K562 (cell line): Measurements from ENCODE around the gene SPTBN4. TPM values are rescaled to one million over a fixed set of nuclear protein-coding genes. Genes with fewer than 3 reads are reported as not detected.

ENCODE experiments used
- ATAC-seq: fragments of 200-7000 bp; cut with Tn5 transposase; 3 replicates; pipeline ENCODE4 v1.9.1; 2020; ENCODE audit warnings: moderate library complexity
- BruUV-seq: library from RNA; stranded (reverse); fragments of 400-500 nt; replicated peaks from 2 replicates; lab custom pipeline; 2021; lab: Mats Ljungman, UMichigan
- CTCF ChIA-PET: fragments of 300-600 bp; formaldehyde crosslinking; extraction: SDS; loops from one replicate; lab custom pipeline; 2021; ENCODE audit warnings: low intra/inter-chr PET ratio; lab: Yijun Ruan, JAX
- POLR2A ChIA-PET: fragments of 300-600, 350-650 bp; sonication (Branson Sonifier 250); formaldehyde crosslinking; extraction: SDS; loops from one replicate; lab custom pipeline; 2021; ENCODE audit warnings: antibody characterized with exemption, inconsistent platforms; lab: Yijun Ruan, JAX
- DNase-seq, 4 experiments: peaks; one replicate each; pipeline versions ENCODE4 v3.0.0 to v3.0.0-alpha.2; 2011 to 2018; ENCODE audit warnings: low spot score in 3 of 4, mixed read lengths in 3 of 4; ENCODE audit errors: extremely low read depth in 1 of 4
- FAIRE-seq: peaks from 2 replicates; lab custom pipeline; 2011; peaks lifted over from hg19 to GRCh38; lab: Jason Lieb, UNC
- H2AFZ ChIP-seq: 2 replicates; pipeline ENCODE4 v1.6.0; 2011; ENCODE audit warnings: low read depth, low read length, control low read depth, inconsistent platforms
- H3K27ac ChIP-seq: fragments of 200-600 bp; 3 replicates; pipeline ENCODE4 v1.8.0; 2011; ENCODE audit warnings: low read depth, mild to moderate bottlenecking, control low read depth, inconsistent platforms, low read length, moderate library complexity, mixed read lengths; ENCODE audit errors: extremely low read depth
- H3K27me3 ChIP-seq, 2 experiments: fragments of 300-600 bp in 1 of 2; 2 replicates in 1 of 2; 3 replicates in 1 of 2; pipeline versions ENCODE4 v1.6.0 to v1.8.0; 2011; ENCODE audit warnings: inconsistent platforms in 2 of 2, low read length in 2 of 2, mild to moderate bottlenecking in 1 of 2, mixed read lengths in 1 of 2, moderate library complexity in 1 of 2; ENCODE audit not compliant: control insufficient read depth in 2 of 2, insufficient read depth in 2 of 2
- H3K36me3 ChIP-seq: fragments of 300-600 bp; 3 replicates; pipeline ENCODE4 v1.8.0; 2011; ENCODE audit warnings: mild to moderate bottlenecking, low read length, inconsistent platforms; ENCODE audit not compliant: control insufficient read depth, insufficient read depth
- H3K4me1 ChIP-seq, 2 experiments: fragments of 200-600 bp in 1 of 2; replicated peaks in 1 of 2; 2 replicates in 1 of 2; 3 replicates in 1 of 2; pipeline versions ENCODE4 v1.5.1 to v1.8.0; 2011; ENCODE audit warnings: inconsistent platforms in 2 of 2, low read length in 2 of 2, mild to moderate bottlenecking in 1 of 2, mixed read lengths in 1 of 2, moderate library complexity in 1 of 2; ENCODE audit not compliant: control insufficient read depth in 2 of 2, insufficient read depth in 2 of 2
- H3K4me2 ChIP-seq: 2 replicates; pipeline ENCODE4 v1.6.1; 2011; ENCODE audit warnings: low read length, control low read depth, inconsistent platforms, mixed read lengths; ENCODE audit not compliant: insufficient read depth
- H3K4me3 ChIP-seq: fragments of 200-600 bp; sonication (generic), shearing (Covaris generic); 2 replicates; pipeline ENCODE4 v1.5.1; 2016; ENCODE audit warnings: control low read depth, inconsistent platforms
- H3K79me2 ChIP-seq: fragments of 200-600 bp; 3 replicates; pipeline ENCODE4 v1.8.0; 2011; ENCODE audit warnings: low read length, inconsistent platforms; ENCODE audit not compliant: control insufficient read depth, insufficient read depth
- H3K9ac ChIP-seq, 2 experiments: 2 replicates each; pipeline versions ENCODE4 v1.6.0 to v1.6.1; 2011; ENCODE audit warnings: low read depth in 2 of 2, low read length in 2 of 2, control low read depth in 1 of 2, inconsistent platforms in 1 of 2, mild to moderate bottlenecking in 1 of 2, mixed read lengths in 1 of 2; ENCODE audit not compliant: insufficient read depth in 1 of 2
- H3K9me1 ChIP-seq: one replicate; pipeline ENCODE4 v1.6.0; 2011; ENCODE audit warnings: inconsistent platforms, mild to moderate bottlenecking, low read length, moderate library complexity; ENCODE audit not compliant: control insufficient read depth, insufficient read depth
- H3K9me3 ChIP-seq: replicated peaks from 2 replicates; pipeline ENCODE4 v1.5.1; 2011; ENCODE audit warnings: low read depth, low read length, inconsistent platforms; ENCODE audit not compliant: control insufficient read depth, insufficient read depth
- H4K20me1 ChIP-seq: replicated peaks from 2 replicates; pipeline ENCODE4 v1.6.1; 2011; ENCODE audit warnings: low read length, inconsistent platforms, mixed read lengths; ENCODE audit not compliant: control insufficient read depth, insufficient read depth
- FOXK2 ChIP-seq, 2 experiments: fragments of 450-650 bp; IDR thresholded peaks in 1 of 2; conservative IDR thresholded peaks in 1 of 2; 2 replicates each; pipeline ENCODE4 v1.6.1; 2016; ENCODE audit warnings: low read depth in 2 of 2, mild to moderate bottlenecking in 1 of 2
- OTX1 ChIP-seq: fragments of 450-650 bp; formaldehyde crosslinking; IDR thresholded peaks from 2 replicates; pipeline ENCODE4 v1.4.0; 2022; ENCODE audit warnings: mild to moderate bottlenecking
- POLR2G ChIP-seq: fragments of 200-400 bp; formaldehyde crosslinking; IDR thresholded peaks from 2 replicates; pipeline ENCODE4 v1.6.1; 2017; ENCODE audit warnings: low read depth, mild to moderate bottlenecking, antibody characterized with exemption, low read length, moderate library complexity
- SMAD1 ChIP-seq: fragments of 150-350 bp; IDR thresholded peaks from 2 replicates; pipeline ENCODE4 v1.6.1; 2014; ENCODE audit warnings: low read length, low read depth; ENCODE audit not compliant: partially characterized antibody
- ZFPM2 ChIP-seq: fragments of 250-450 bp; sonication (Bioruptor Pico); IDR thresholded peaks from 2 replicates; pipeline ENCODE4 v1.5.1; 2022; ENCODE audit warnings: mild to moderate bottlenecking
- WGBS: fragments of 100-300 bp; shearing (Covaris generic); methylation state at CpG from one replicate; pipeline ENCODE4 v1.1.6; 2016; ENCODE audit warnings: low coverage, mixed read lengths; ENCODE audit not compliant: insufficient coverage; ENCODE audit errors: missing lambda C conversion rate; 5-methylcytosine and 5-hydroxymethylcytosine counted together
- in situ Hi-C: fragments of 300-500 bp; cut with MboI; formaldehyde crosslinking; loops from 4 replicates; pipeline ENCODE4 v1.15.0; 2018; ENCODE audit warnings: inconsistent platforms, mixed read lengths
- intact Hi-C: fragments of 100-400 bp; cut with micrococcal nuclease; formaldehyde crosslinking; loops from 2 replicates; pipeline ENCODE4 v1.14.2; 2022
- polyA plus RNA-seq, 8 experiments: library from polyadenylated mRNA; depleted of rRNA in 4 of 8; stranded (reverse) in 5 of 8; unstranded in 3 of 8; fragments of >200 nt; fragmentation: Nextera tagmentation in 2 of 8; fragmentation: Illumina TruSeq in 1 of 8; extraction: Ambion mirVana in 2 of 8; extraction: Trizol in 1 of 8; gene quantifications; 2 replicates each; pipeline versions ENCODE4 v1.2.1 to v1.2.3, GENCODE V29; 2011 to 2014; ENCODE audit warnings: inconsistent platforms in 1 of 8, missing spikeins in 1 of 8
- total RNA-seq, 7 experiments: library from RNA; depleted of rRNA in 6 of 7; stranded (reverse); fragments of >200 nt in 6 of 7; fragmentation: Illumina TruSeq in 2 of 7; extraction: Trizol in 2 of 7; gene quantifications; 2 replicates each; pipeline versions ENCODE4 v1.2.1 to v1.2.3, GENCODE V29; 2011 to 2021; ENCODE audit warnings: low replicate concordance in 1 of 7

Gene SPTBN4
- total and polyA plus RNA-seq, 9 of the 15 experiments (the other 6 are each of a cell fraction or from before 2014, with no cell fraction given): 0.01 to 1.5 (median 0.86) TPM

DNA sequence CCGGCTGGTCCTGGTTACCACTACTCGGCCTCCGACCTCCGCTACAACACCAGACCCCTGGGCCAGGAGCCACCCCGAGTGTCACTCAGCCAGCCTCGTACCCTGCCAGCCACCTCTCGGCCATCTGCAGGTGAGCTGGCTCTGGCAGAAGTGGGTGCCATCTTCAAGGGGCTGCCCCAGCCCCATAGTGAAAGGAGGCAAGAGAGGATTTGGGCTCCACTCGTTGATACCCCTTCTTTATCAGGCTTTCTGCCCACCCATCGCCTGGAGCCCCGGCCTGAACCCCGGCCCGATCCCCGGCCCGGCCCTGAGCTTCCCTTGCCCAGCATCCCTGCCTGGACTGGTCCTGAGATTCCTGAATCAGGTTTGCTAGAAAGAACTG is 141.4 kb downstream of the SPTBN4 start:
- Histone ChIP-seq H3K4me1 (peaks cover 44 to 89% of the 10 kb centered on the region in 2 experiments), H3K9me1 (no peaks in the 10 kb centered on the region), H3K79me2 (peaks cover 6% of the 10 kb centered on the region; the same call in 1 of the 3 replicates)
- intact Hi-C loops: no loop called here
- TF ChIP-seq POLR2G (peak; percentile 58; the same call in 1 of the 2 replicates), ZFPM2 (no peak), SMAD1 (no peak)
- TF ChIP-seq, all 486 proteins: peak for 1
- Histone ChIP-seq H2AFZ (no peak overlapping the region), H3K4me2 (no peak overlapping the region), H3K9me3 (no peaks in the 10 kb centered on the region), H4K20me1 (0 out of 2 replicates have a peak, but pooled peaks cover 4% of the 10 kb centered on the region), H3K36me3 (peaks cover 3% of the 10 kb centered on the region; the same call in 2 of the 3 replicates), H3K4me3 (no peak overlapping the region), H3K27ac (no peak overlapping the region), H3K27me3 (no peaks in the 10 kb centered on the region), H3K9ac (peak overlapping the region in 1 of 2 experiments; percentile 88; a peak in 2 of 4 replicates)
- POLR2A ChIA-PET: interaction anchor here (0.8 kb wide), 1 partner anchor 55 kb away, joined by 3 read pairs; no protein-coding TSS in a partner anchor
- ATAC-seq: no peak
- CTCF ChIA-PET: no interaction called here
- in situ Hi-C loops: no loop called here
- 93% methylated on average over 11 of the region's 14 CpGs for WGBS
- BruUV-seq: no TSS peak
- no peak for FAIRE-seq
- no peak for DNase-seq

DNA sequence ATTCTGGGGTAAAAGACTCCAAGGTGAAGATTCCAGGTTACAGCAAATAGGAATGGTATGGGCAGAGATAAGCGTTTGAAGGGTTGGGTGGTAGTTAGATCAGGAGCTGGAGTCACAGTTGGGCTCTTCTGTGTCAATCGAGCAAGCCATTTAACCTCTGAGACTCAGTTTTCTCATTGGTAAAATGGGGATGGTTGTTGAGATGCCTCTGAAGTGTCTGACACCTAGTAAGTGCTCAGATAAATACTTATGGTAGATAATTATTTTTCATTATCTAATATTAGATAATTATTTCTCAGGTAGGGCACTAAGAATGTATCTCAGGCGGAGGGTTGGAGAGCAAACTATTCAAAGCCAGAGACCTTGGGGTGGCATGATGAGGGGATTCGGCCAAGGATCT is 142.2 kb downstream of the SPTBN4 start:
- intact Hi-C loops: no loop called here
- TF ChIP-seq OTX1: no peak
- TF ChIP-seq FOXK2 (conservative IDR thresholded peaks at IDR 0.05 in 1 of 2, IDR thresholded peaks at IDR 0.05 in 1 of 2; ENCODE audit: low read depth in 2 of 2): no peak
- Histone ChIP-seq H3K9ac (peak overlapping the region in 1 of 2 experiments; percentile 90; a peak in 2 of 4 replicates), H3K4me2 (peak overlapping the region; percentile 71), H3K4me3 (peak overlapping the region; percentile 37; the same call in 1 of the 2 replicates), H3K36me3 (peaks cover 3% of the 10 kb centered on the region; the same call in 2 of the 3 replicates), H3K27me3 (no peaks in the 10 kb centered on the region), H3K9me1 (no peaks in the 10 kb centered on the region), H4K20me1 (0 out of 2 replicates have a peak, but pooled peaks cover 4% of the 10 kb centered on the region), H3K79me2 (peaks cover 6% of the 10 kb centered on the region; the same call in 1 of the 3 replicates), H2AFZ (no peak overlapping the region), H3K4me1 (peaks cover 42 to 90% of the 10 kb centered on the region in 2 experiments), H3K27ac (no peak overlapping the region), H3K9me3 (no peaks in the 10 kb centered on the region)
- CTCF ChIA-PET: no interaction called here
- no peak for FAIRE-seq
- DNase-seq: no peak
- POLR2A ChIA-PET: no interaction called here
- ATAC-seq: no peak
- in situ Hi-C loops: no loop called here
- 58% methylated on average over 4 of the region's 4 CpGs for WGBS
- no TSS peak for BruUV-seq
